Suprapubic skin (tissue), 3 donors: ENCODE results near the gene NADK2.

Experiments
- EP300 ChIP-seq: sonication (generic); formaldehyde crosslinking; IDR thresholded peaks from one replicate; pipeline ENCODE4 v1.6.1; 2017; ENCODE audit warnings: antibody characterized with exemption
- TF ChIP-seq, protein P1 (sequence below), 2 donors: fragments of 200-600 bp in 1 of 2; fragments of 450-650 bp in 1 of 2; sonication (generic) in 1 of 2; IDR thresholded peaks; one replicate each; pipeline ENCODE4 v1.5.1; 2016 to 2019; ENCODE audit warnings: antibody characterized with exemption in 2 of 2, mild to moderate bottlenecking in 1 of 2, moderate library complexity in 1 of 2

GRCh38 chr5:36243653-36244052 lies 1.9 kb upstream of the NADK2 start:
- TF ChIP-seq, protein P1, sequence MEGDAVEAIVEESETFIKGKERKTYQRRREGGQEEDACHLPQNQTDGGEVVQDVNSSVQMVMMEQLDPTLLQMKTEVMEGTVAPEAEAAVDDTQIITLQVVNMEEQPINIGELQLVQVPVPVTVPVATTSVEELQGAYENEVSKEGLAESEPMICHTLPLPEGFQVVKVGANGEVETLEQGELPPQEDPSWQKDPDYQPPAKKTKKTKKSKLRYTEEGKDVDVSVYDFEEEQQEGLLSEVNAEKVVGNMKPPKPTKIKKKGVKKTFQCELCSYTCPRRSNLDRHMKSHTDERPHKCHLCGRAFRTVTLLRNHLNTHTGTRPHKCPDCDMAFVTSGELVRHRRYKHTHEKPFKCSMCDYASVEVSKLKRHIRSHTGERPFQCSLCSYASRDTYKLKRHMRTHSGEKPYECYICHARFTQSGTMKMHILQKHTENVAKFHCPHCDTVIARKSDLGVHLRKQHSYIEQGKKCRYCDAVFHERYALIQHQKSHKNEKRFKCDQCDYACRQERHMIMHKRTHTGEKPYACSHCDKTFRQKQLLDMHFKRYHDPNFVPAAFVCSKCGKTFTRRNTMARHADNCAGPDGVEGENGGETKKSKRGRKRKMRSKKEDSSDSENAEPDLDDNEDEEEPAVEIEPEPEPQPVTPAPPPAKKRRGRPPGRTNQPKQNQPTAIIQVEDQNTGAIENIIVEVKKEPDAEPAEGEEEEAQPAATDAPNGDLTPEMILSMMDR (IDR thresholded peaks at IDR 0.05): no peak
- no peak for TF ChIP-seq EP300
